Measurements from ENCODE around the gene POLR3C.
"Not testable (repeated sequence)": the region's sequence is repeated elsewhere in the genome, so short reads cannot be mapped to it uniquely, and the experiment has no call there.

Gene POLR3C

GRCh38 chr1:145823565-145824498 is at the start of gene POLR3C, which contains the start of gene RNF115:
Gene POLR3C (plus strand): TSS chr1:145824200. CDS start chr1:145825777, 1,577 bp downstream.
Gene RNF115 (minus strand): TSS chr1:145824095. CDS start chr1:145823873, 222 bp downstream.
- DNase-seq: peak; percentile 90

- no peak for DNase-seq
Measured at GRCh38 chr1:145777357-145778145, 46.4 kb upstream of the POLR3C start.

- no peak for DNase-seq
Measured at GRCh38 chr1:145778146-145778540, 45.9 kb upstream of the POLR3C start.

- DNase-seq: no peak
Measured at GRCh38 chr1:145782272-145783099, 41.5 kb upstream of the POLR3C start.

- no peak for DNase-seq
Measured at GRCh38 chr1:145784409-145784808, 39.6 kb upstream of the POLR3C start.

- no peak for DNase-seq
Measured at GRCh38 chr1:145785547-145785946, 38.5 kb upstream of the POLR3C start.

GRCh38 chr1:145786271-145786670 is 37.7 kb upstream of the POLR3C start:
- DNase-seq: no peak

GRCh38 chr1:145788580-145788979 is 35.4 kb upstream of the POLR3C start:
- DNase-seq: no peak

GRCh38 chr1:145791860-145792259 is 32.1 kb upstream of the POLR3C start:
- not testable (repeated sequence) for DNase-seq

GRCh38 chr1:145792484-145792883 is 31.5 kb upstream of the POLR3C start:
- no peak for DNase-seq

GRCh38 chr1:145795257-145795881 is 28.6 kb upstream of the POLR3C start:
- DNase-seq: no peak

- no peak for DNase-seq
Measured at GRCh38 chr1:145796753-145797152, 27.2 kb upstream of the POLR3C start.

- DNase-seq: no peak
Measured at GRCh38 chr1:145799806-145800205, 24.2 kb upstream of the POLR3C start.

- no peak for DNase-seq
Measured at GRCh38 chr1:145804235-145805045, 19.6 kb upstream of the POLR3C start.

GRCh38 chr1:145805057-145805456 is 18.9 kb upstream of the POLR3C start:
- DNase-seq: no peak

GRCh38 chr1:145806408-145806807 is 17.6 kb upstream of the POLR3C start:
- DNase-seq: no peak

- DNase-seq: no peak
Measured at GRCh38 chr1:145806844-145807243, 17.2 kb upstream of the POLR3C start.

- DNase-seq: not testable (repeated sequence)
Measured at GRCh38 chr1:145812977-145813810, 10.8 kb upstream of the POLR3C start.

- DNase-seq: not testable (repeated sequence)
Measured at GRCh38 chr1:145818095-145818494, 5.9 kb upstream of the POLR3C start.

- DNase-seq: not testable (repeated sequence)
Measured at GRCh38 chr1:145822779-145823331, 1.1 kb upstream of the POLR3C start.

All from GDM1 (cell line).